ENCODE results near the gene CCDC57. TPM values are rescaled to one million over a fixed set of nuclear protein-coding genes. Genes with fewer than 3 reads are reported as not detected.
A peak's percentile ranks its signal among the peaks of the same experiment; 100 is the strongest.
"Not testable (repeated sequence)": the region's sequence is repeated elsewhere in the genome, so short reads cannot be mapped to it uniquely, and the experiment has no call there.

CCDC57 gene
- total RNA-seq, 1 donor from 2014 or later = 79.0 TPM

GRCh38 chr17:82256242-82256885, 43.7 kb upstream of the CCDC57 start:
- no peak for DNase-seq (ENCODE audit: low spot score, unreplicated experiment)
- H3K4me3 Mint-ChIP-seq (ENCODE audit: low read depth) = no peak overlapping the region
- no peak for TF ChIP-seq CTCF (IDR thresholded peaks at IDR 0.05; ENCODE audit: unreplicated experiment)
- no peaks in the 10 kb centered on the region for H3K4me1 Mint-ChIP-seq (ENCODE audit: low read depth)
- H3K9me3 Mint-ChIP-seq (ENCODE audit: low read depth) = peaks cover 3% of the 10 kb centered on the region
- H3K36me3 Mint-ChIP-seq (ENCODE audit: insufficient read depth) = peaks cover 49% of the 10 kb centered on the region
- H3K27ac Mint-ChIP-seq = no peak overlapping the region
- H3K27me3 Mint-ChIP-seq = no peaks in the 10 kb centered on the region

- H3K4me1 Mint-ChIP-seq (ENCODE audit: low read depth) = no peaks in the 10 kb centered on the region
- peaks cover 45% of the 10 kb centered on the region for H3K36me3 Mint-ChIP-seq (ENCODE audit: insufficient read depth)
- TF ChIP-seq CTCF (IDR thresholded peaks at IDR 0.05; ENCODE audit: unreplicated experiment) = no peak
- H3K9me3 Mint-ChIP-seq (ENCODE audit: low read depth) = peaks cover under 1% of the 10 kb centered on the region
- no peaks in the 10 kb centered on the region for H3K27me3 Mint-ChIP-seq
- peak overlapping the region; percentile 54 for H3K27ac Mint-ChIP-seq
- H3K4me3 Mint-ChIP-seq (ENCODE audit: low read depth) = no peak overlapping the region
- DNase-seq (ENCODE audit: low spot score, unreplicated experiment) = no peak
Measured at GRCh38 chr17:82255402-82255972, 42.8 kb upstream of the CCDC57 start.

- H3K27me3 Mint-ChIP-seq; H3K27ac Mint-ChIP-seq; H3K4me3 Mint-ChIP-seq (ENCODE audit: low read depth); H3K4me1 Mint-ChIP-seq (ENCODE audit: low read depth); H3K9me3 Mint-ChIP-seq (ENCODE audit: low read depth); DNase-seq (ENCODE audit: low spot score, unreplicated experiment): not testable (repeated sequence)
- peaks cover 38% of the 10 kb centered on the region for H3K36me3 Mint-ChIP-seq (ENCODE audit: insufficient read depth)
Measured at GRCh38 chr17:82254746-82255145, 42.1 kb upstream of the CCDC57 start.

- H3K36me3 Mint-ChIP-seq (ENCODE audit: insufficient read depth) = peaks cover 36% of the 10 kb centered on the region
- not testable (repeated sequence) for H3K4me1 Mint-ChIP-seq (ENCODE audit: low read depth); DNase-seq (ENCODE audit: low spot score, unreplicated experiment); H3K9me3 Mint-ChIP-seq (ENCODE audit: low read depth); H3K27ac Mint-ChIP-seq; H3K27me3 Mint-ChIP-seq; H3K4me3 Mint-ChIP-seq (ENCODE audit: low read depth)
Measured at GRCh38 chr17:82254096-82254495, 41.5 kb upstream of the CCDC57 start.

GRCh38 chr17:82253179-82253544, 40.5 kb upstream of the CCDC57 start:
- Mint-ChIP-seq H3K27me3 (no peaks in the 10 kb centered on the region), H3K36me3 (ENCODE audit: insufficient read depth) (peaks cover 35% of the 10 kb centered on the region), H3K9me3 (ENCODE audit: low read depth) (no peaks in the 10 kb centered on the region), H3K27ac (no peak overlapping the region), H3K4me1 (ENCODE audit: low read depth) (no peaks in the 10 kb centered on the region), H3K4me3 (ENCODE audit: low read depth) (no peak overlapping the region)
- no peak for DNase-seq (ENCODE audit: low spot score, unreplicated experiment)
- no peak for TF ChIP-seq CTCF (IDR thresholded peaks at IDR 0.05; ENCODE audit: unreplicated experiment)

GRCh38 chr17:82252511-82253178, 40.0 kb upstream of the CCDC57 start:
- no peaks in the 10 kb centered on the region for H3K9me3 Mint-ChIP-seq (ENCODE audit: low read depth)
- H3K27ac Mint-ChIP-seq = peak overlapping the region; percentile 51
- no peak overlapping the region for H3K4me3 Mint-ChIP-seq (ENCODE audit: low read depth)
- no peak for TF ChIP-seq CTCF (IDR thresholded peaks at IDR 0.05; ENCODE audit: unreplicated experiment)
- H3K27me3 Mint-ChIP-seq = no peaks in the 10 kb centered on the region
- no peaks in the 10 kb centered on the region for H3K4me1 Mint-ChIP-seq (ENCODE audit: low read depth)
- no peak for DNase-seq (ENCODE audit: low spot score, unreplicated experiment)
- peaks cover 37% of the 10 kb centered on the region for H3K36me3 Mint-ChIP-seq (ENCODE audit: insufficient read depth)

Data from progenitor cell of endocrine pancreas (in vitro differentiated cells).